H7 (cell line): Measurements from ENCODE around the gene SINHCAF. TPM values are rescaled to one million over a fixed set of nuclear protein-coding genes. Genes with fewer than 3 reads are reported as not detected.

ENCODE experiments used
- DNase-seq: peaks from one replicate; pipeline ENCODE4 v3.0.0; 2012
- H3K27me3 ChIP-seq: 2 replicates; pipeline ENCODE4 v1.6.0; 2011; ENCODE audit warnings: mild to moderate bottlenecking, low read length; ENCODE audit not compliant: control insufficient read depth, insufficient read depth
- H3K36me3 ChIP-seq: replicated peaks from 2 replicates; pipeline ENCODE4 v1.5.1; 2011; ENCODE audit warnings: low read length; ENCODE audit not compliant: control insufficient read depth, insufficient read depth
- H3K4me3 ChIP-seq: 2 replicates; pipeline ENCODE4 v1.5.1; 2011; ENCODE audit warnings: low read depth, mild to moderate bottlenecking, control low read depth, low read length, moderate library complexity; ENCODE audit not compliant: insufficient read depth
- total RNA-seq: library from RNA; depleted of rRNA; stranded (reverse); fragments of >200 nt; shearing (Covaris generic); gene quantifications from 2 replicates; pipeline ENCODE4 v1.2.3, GENCODE V29; 2014

SINHCAF gene
- total RNA-seq, 1 experiment from 2014 or later = 265 TPM

- Histone ChIP-seq H3K27me3 (no peaks in the 10 kb centered on the region), H3K36me3 (no peaks in the 10 kb centered on the region), H3K4me3 (no peak overlapping the region)
- no peak for DNase-seq
Observed at GRCh38 chr12:31353750-31354708, 28.1 kb upstream of the SINHCAF start.

DNA sequence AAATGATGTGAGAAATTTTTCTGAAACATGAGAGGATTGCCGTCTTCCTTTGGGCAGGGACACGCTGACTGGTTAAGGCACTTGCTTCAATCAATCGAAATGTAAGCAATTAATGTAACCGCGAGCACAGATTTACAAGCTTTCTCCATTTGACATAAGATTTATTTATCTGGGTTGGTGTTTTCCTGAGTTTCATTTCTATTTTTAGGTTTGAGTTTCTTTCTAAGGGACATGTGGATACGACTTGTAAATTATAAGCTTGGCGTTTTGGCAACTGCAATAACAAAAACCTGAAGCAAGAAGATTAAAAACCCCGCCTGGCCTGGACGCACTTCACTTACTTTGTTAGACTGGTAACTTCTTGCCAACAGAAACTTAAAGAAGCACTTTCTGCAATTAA lies 20.3 kb upstream of the SINHCAF start:
- no peak for DNase-seq
- Histone ChIP-seq H3K4me3 (no peak overlapping the region), H3K36me3 (no peaks in the 10 kb centered on the region), H3K27me3 (no peaks in the 10 kb centered on the region)

DNA sequence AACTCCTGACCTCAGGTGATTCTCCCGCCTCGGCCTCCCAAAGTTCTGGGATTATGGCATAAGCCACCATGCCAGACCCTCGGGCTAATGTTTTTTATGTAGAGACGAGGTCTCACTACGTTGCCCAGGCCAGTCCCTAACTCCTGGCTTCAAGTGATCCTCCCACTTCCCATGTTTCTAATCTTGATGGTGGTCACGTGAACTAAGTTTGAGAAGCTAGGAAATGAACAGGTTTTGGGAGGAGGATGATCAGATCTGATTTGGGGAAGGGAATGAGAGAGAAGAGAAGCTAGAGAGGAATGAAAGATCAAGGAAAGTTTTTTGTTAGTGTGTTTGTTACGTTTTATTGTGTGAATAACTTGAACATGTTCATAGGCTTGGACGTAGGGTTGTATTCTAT lies 17.2 kb upstream of the SINHCAF start:
- no peaks in the 10 kb centered on the region for H3K36me3 ChIP-seq
- DNase-seq = no peak
- H3K4me3 ChIP-seq = no peak overlapping the region
- no peaks in the 10 kb centered on the region for H3K27me3 ChIP-seq

DNA sequence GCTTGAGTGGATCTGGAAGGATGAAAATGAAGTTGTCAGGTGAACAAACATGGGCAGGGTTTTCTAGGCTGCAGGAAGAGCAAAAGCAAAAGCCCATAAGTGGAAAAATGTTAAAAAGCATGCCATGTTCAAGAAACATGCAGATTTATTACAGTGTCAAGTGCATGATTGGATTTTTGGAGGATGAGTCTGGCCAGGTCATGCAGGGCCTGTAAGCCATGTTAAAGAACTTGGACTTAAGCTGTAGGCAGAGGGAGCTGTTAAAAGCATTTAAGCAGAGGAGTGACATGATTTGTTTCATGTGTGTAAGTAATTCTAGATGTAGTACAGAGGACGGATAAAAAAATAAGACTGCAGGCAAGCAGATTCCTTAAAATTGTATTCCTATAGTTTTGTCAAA lies 16.3 kb upstream of the SINHCAF start:
- Histone ChIP-seq H3K27me3 (no peaks in the 10 kb centered on the region), H3K4me3 (no peak overlapping the region), H3K36me3 (no peaks in the 10 kb centered on the region)
- no peak for DNase-seq

DNA sequence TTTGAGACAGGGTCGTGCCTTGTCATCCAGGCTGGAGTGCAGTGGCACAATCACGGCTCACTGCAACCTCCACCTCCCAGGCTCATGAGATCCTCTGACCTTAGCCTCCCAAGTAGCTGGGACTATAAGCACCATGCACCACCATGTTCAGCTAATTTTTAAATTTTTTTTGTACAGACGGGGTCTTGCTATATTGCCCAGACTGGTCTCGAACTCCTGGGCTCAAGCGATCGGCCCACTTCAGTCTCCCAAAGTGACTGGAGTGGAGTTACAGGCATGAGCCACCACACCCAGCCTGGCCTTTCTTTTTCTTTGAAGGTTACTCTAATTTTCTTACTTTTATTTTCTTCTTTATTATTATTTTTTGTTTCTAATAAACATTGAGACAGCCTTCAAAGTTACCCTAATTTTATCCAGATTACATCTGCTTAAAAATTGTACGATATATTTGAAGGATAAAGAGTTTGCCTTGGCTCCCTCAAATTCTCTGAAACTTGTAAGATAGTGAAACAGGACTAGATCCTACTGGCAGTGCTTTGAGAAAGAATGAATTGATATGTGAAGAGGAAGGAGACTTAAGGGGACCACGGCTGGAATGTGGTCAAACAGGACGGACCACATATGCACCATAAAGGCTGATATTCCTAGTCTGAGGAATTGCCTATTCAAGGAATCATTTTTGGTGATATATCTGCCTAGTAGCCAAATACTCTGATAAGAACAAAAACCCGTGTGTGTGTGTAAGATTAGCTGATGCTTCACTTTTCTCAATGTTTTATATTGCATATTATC lies 14.1 kb upstream of the SINHCAF start:
- H3K4me3 ChIP-seq = no peak overlapping the region
- H3K27me3 ChIP-seq = no peaks in the 10 kb centered on the region
- H3K36me3 ChIP-seq = no peaks in the 10 kb centered on the region
- DNase-seq = peak; percentile 44

GRCh38 chr12:31337952-31338351 lies 12.0 kb upstream of the SINHCAF start:
- Histone ChIP-seq H3K27me3 (no peaks in the 10 kb centered on the region), H3K4me3 (no peak overlapping the region), H3K36me3 (no peaks in the 10 kb centered on the region)
- DNase-seq = no peak

- DNase-seq = no peak
- Histone ChIP-seq H3K27me3 (no peaks in the 10 kb centered on the region), H3K36me3 (no peaks in the 10 kb centered on the region)
Observed at GRCh38 chr12:31331242-31331641, 5.3 kb upstream of the SINHCAF start.

DNA sequence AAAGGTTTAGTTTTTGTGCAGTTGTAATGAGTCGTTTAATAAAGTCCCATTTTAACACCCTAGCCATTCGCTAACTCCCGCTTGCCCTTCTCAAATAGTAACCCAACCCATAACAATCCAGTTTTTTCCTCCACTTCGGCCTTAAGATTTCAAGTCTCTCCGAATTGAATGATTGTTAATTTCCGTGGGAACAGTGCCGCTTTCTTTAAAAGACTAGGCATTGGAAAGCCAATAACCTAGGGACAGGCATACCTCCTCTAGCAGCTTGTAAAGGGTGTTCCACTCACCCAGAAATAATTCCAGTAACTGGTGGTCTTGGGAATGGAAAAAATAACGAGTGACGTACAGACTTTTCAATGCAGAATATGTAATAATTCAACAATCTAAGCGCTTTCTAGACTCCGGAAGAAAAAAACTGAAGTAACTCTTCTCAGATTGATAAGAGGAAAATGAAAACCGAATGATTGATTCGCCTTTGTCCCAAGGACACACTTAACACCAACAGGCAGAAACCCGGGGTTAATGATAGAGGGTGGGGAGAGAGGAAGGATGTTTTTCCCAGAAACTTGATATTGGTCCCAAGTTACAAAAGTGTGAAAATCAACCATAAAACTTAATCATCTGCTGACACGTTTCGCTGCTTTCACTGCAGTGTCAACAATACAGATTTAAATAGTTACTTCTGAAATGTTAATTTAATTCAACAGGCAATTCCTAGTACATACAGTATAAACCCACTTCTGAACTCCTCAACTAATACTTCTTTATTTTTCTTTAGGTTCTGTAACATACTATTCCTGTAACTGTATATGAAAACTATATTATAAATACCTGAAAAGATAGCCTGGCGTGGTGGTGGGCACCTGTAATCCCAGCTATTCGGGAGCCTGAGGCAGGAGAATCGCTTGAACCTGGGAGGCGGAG lies 1.0 kb upstream of the SINHCAF start:
- peak overlapping the region; percentile 55 for H3K4me3 ChIP-seq
- no peaks in the 10 kb centered on the region for H3K36me3 ChIP-seq
- DNase-seq = no peak
- H3K27me3 ChIP-seq = no peaks in the 10 kb centered on the region

More at GRCh38 chr12:31331242-31331641, 5.3 kb upstream of the SINHCAF start:
- no peak overlapping the region for H3K4me3 ChIP-seq

GRCh38 chr12:31325524-31325875 lies 450 bp downstream of the SINHCAF start:
- Histone ChIP-seq H3K4me3 (peak overlapping the region; percentile 98), H3K27me3 (no peaks in the 10 kb centered on the region), H3K36me3 (no peaks in the 10 kb centered on the region)
- peak; percentile 42 for DNase-seq

GRCh38 chr12:31324845-31325523 lies 966 bp downstream of the SINHCAF start:
- Histone ChIP-seq H3K27me3 (no peaks in the 10 kb centered on the region), H3K4me3 (peak overlapping the region; percentile 98)
- peak; percentile 58 for DNase-seq

DNA sequence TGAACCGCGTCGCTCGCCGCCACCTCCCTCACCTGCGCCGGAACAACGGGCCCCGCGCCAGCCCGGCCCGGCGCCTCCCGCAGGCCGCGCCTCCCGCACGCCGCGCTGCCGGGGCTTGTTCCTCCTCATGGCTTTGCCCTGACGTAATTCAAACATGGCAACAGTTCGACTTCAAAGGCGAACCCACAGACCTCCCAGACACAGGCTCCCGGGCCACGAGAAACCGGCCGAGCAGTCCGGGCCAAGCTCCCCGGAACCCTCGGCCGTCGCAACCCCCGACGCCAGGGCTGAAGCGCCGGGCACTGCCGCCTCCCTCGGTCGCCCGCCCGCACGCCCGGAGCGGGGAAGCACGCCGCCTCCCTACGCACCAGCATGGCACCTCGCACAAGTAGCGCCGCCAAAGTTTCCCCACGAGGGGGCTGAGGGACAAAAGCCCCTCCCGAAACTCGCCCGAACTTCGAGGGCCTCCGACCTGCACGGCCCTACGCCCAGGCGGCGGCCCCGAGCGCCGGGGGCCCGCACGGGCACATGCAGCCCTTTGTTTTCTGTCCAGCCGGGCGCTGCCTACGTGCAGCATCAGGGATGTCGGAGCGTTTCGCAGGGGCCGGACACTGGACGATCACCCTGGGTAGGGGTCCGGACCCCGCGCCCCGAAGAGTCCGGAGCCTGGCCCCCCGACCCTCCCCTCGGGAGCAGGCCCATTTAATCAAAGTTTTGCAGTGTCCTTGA lies 1.7 kb downstream of the SINHCAF start:
- Histone ChIP-seq H3K27me3 (no peaks in the 10 kb centered on the region), H3K36me3 (no peaks in the 10 kb centered on the region), H3K4me3 (peak overlapping the region; percentile 98)
- peak; percentile 80 for DNase-seq

More at GRCh38 chr12:31324845-31325523, 966 bp downstream of the SINHCAF start:
- H3K36me3 ChIP-seq = no peaks in the 10 kb centered on the region

DNA sequence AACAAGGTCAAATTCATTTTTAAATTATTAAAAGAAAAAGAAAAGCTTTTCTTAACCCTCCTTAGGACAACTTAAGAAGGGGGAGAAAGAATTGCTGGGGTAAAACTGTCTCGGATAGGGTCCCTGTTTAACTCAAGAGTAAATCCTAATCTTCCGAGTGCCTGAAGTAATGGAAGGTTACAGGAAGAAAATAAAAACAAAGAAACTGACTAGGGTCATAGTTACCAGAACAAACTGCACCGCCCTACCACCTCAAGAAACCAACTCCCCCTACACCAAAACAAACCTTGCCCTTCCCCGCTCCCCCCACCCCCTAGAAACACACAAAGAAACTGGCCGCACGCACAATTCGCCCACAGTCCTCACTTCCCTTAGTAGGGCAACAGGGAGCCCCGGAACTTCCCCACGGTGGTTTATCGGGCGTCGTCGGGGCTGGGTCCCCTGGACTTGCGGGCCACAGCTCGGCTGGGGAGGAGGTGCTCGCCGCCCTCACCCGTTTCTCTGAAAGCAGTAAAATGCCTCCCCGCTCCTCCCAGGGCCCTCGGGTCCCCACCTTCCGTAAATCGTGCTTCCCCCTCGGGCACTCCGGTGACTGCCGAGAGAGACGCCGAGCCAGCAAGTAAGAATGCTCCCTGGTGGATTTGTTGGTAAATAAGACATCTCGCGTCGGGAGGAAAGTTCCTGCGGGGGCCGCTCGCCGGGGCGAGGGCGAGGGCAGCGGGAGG lies 2.4 kb downstream of the SINHCAF start:
- peak overlapping the region; percentile 98 for H3K4me3 ChIP-seq
- DNase-seq = peak; percentile 63
- H3K27me3 ChIP-seq = no peaks in the 10 kb centered on the region
- H3K36me3 ChIP-seq = no peaks in the 10 kb centered on the region

- no peaks in the 10 kb centered on the region for H3K36me3 ChIP-seq
- DNase-seq = peak; percentile 36
- peak overlapping the region; percentile 98 for H3K4me3 ChIP-seq
- no peaks in the 10 kb centered on the region for H3K27me3 ChIP-seq
Observed at GRCh38 chr12:31322801-31323207, 3.1 kb downstream of the SINHCAF start.
